SK-N-SH (cell line): ENCODE measurements around the gene HNF1A.

Source experiments
- CTCF ChIP-seq: fragments of 200-600 bp; sonication (generic); IDR thresholded peaks from 2 replicates; pipeline ENCODE4 v1.6.1; 2017; ENCODE audit warnings: antibody characterized with exemption, mild to moderate bottlenecking, moderate library complexity
- EP300 ChIP-seq, 2 experiments: IDR thresholded peaks; 2 replicates each; pipeline versions ENCODE4 v1.4.0 to v1.6.1; 2012; ENCODE audit warnings: borderline replicate concordance in 1 of 2, low read depth in 1 of 2, low read length in 1 of 2
- IRF3 ChIP-seq: fragments of 150-350 bp; IDR thresholded peaks from 2 replicates; pipeline ENCODE4 v1.6.1; 2016; ENCODE audit warnings: mild to moderate bottlenecking, low read depth, low read length
- MXI1 ChIP-seq: IDR thresholded peaks from 2 replicates; pipeline ENCODE4 v1.6.1; 2012; ENCODE audit warnings: mild to moderate bottlenecking, low read depth, low read length, improper control_type of control experiment
- NFIC ChIP-seq: IDR thresholded peaks from 2 replicates; pipeline ENCODE4 v1.4.0; 2012; ENCODE audit warnings: borderline replicate concordance
- POLR2AphosphoS5 ChIP-seq: IDR thresholded peaks from 2 replicates; pipeline ENCODE4 v1.6.1; 2012; ENCODE audit warnings: low read depth, low read length
- SIN3A ChIP-seq: IDR thresholded peaks from 2 replicates; pipeline ENCODE4 v1.6.1; 2012; ENCODE audit warnings: low read depth, mild to moderate bottlenecking, low read length, moderate library complexity, borderline replicate concordance
- SMC3 ChIP-seq: IDR thresholded peaks from 2 replicates; pipeline ENCODE4 v1.6.1; 2012; ENCODE audit warnings: low read depth, low read length, improper control_type of control experiment
- TCF12 ChIP-seq: IDR thresholded peaks from 2 replicates; pipeline ENCODE4 v1.4.0; 2012

- no peak for TF ChIP-seq CTCF
- no peak for TF ChIP-seq NFIC
- TF ChIP-seq IRF3, result no peak
- TF ChIP-seq TCF12, result no peak
- TF ChIP-seq EP300 (IDR thresholded peaks at IDR 0.05; ENCODE audit: borderline replicate concordance in 1 of 2, low read depth in 1 of 2, low read length in 1 of 2), result peak in 1 of 2 experiments; percentile 63; a peak in 2 of 4 replicates
- TF ChIP-seq POLR2AphosphoS5, result no peak
- TF ChIP-seq SMC3, result no peak
- no peak for TF ChIP-seq SIN3A
- TF ChIP-seq MXI1, result peak; percentile 27; the same call in 1 of the 2 replicates
Measured at GRCh38 chr12:121048442-121048841, 70.1 kb downstream of the HNF1A start.
